GM12864 (cell line): ENCODE results near the gene STK17A.

Experiments used
- DNase-seq: peaks from one replicate; pipeline ENCODE4 v3.0.0-alpha.2; 2011; ENCODE audit warnings: low read depth
- H3K4me3 ChIP-seq: 2 replicates; pipeline ENCODE4 v1.5.1; 2011; ENCODE audit warnings: mild to moderate bottlenecking, low read depth, low read length, control low read depth
- TF ChIP-seq, protein P1 (sequence below): IDR thresholded peaks from 2 replicates; pipeline ENCODE4 v1.5.1; 2011; ENCODE audit warnings: low read depth, mild to moderate bottlenecking, moderate library complexity, low read length, control low read depth, inconsistent platforms; ENCODE audit errors: missing control alignments

Gene STK17A

DNA sequence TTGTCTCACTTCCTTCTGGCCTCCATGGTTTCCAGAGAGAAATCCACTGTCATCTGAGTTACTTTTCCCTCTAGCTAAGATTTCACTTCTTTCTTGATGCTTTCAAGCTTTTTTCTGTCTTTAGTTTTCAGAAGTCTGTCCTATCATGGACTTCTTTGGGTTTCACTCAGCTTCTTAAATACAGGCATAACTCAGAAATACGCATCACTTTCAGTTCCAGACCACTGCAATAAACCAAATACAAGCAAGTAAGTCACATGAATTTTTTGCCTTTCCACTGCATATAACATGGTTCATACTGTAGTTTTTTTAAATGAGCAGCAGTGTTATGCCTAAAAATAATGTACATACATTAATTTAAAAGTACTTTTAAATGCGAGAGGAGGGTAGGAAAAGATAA, 48.7 kb downstream of the STK17A start:
- no peak overlapping the region for H3K4me3 ChIP-seq
- DNase-seq, result no peak
- TF ChIP-seq, protein P1, sequence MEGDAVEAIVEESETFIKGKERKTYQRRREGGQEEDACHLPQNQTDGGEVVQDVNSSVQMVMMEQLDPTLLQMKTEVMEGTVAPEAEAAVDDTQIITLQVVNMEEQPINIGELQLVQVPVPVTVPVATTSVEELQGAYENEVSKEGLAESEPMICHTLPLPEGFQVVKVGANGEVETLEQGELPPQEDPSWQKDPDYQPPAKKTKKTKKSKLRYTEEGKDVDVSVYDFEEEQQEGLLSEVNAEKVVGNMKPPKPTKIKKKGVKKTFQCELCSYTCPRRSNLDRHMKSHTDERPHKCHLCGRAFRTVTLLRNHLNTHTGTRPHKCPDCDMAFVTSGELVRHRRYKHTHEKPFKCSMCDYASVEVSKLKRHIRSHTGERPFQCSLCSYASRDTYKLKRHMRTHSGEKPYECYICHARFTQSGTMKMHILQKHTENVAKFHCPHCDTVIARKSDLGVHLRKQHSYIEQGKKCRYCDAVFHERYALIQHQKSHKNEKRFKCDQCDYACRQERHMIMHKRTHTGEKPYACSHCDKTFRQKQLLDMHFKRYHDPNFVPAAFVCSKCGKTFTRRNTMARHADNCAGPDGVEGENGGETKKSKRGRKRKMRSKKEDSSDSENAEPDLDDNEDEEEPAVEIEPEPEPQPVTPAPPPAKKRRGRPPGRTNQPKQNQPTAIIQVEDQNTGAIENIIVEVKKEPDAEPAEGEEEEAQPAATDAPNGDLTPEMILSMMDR, result no peak

DNA sequence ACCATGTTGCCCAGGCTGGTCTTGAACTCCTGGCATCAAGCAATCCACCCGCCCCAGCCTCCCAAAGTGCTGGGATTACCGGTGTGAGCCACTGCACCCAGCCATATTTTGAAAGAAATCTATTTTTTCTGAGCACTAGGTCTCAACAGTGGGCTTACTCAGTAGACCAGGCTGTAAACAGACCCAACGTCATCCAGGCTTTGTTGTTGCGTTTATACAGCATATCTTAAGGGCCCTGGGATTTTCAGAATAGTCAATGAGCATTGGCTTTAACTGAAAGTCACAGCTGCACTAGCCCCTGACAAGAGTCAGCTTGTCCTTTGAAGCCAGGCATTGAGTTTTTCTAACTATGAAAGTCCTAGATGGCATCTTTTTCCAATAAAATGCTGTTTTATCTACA, 49.8 kb downstream of the STK17A start:
- TF ChIP-seq, protein P1, result no peak
- no peak for DNase-seq
- H3K4me3 ChIP-seq, result no peak overlapping the region

DNA sequence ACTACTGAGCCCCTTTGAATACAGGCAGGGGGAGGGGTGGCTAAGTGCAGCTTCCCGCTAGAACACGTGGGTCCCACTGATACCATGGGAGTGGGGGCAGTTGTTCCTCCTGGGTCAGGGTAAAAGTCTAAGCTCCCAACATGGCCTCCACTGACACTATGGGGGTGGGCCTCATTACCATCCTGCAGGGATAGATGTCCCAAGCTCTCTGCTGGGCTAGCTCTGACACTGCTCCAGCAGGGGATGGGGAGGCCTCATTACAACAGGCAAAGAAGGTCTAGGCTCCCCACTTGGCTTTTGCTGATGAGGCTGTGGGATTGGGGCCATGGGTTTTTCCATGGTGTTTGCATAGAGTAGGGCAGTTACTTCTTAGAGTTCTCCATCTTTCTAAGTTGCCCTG, 51.5 kb downstream of the STK17A start:
- DNase-seq, result no peak
- TF ChIP-seq, protein P1, result no peak
- no peak overlapping the region for H3K4me3 ChIP-seq

DNA sequence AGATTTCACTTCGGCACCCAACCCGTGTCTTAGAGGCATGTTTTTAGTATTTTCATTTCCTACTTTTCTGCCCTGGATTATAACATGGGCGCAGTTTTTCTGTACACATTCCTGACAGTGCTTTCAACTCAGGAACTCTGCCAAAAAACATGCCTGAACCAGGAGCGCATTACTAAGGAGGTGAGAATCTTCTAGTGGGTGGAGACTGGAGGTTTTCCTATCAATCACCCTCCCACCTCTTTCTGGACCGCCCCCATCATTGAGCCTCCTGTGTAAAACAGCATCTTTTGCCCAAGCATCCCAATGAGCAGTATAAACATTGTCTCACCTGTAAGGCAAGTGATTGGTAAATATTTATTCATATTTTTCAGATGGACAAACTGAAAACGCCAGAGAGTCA, 53.2 kb downstream of the STK17A start:
- TF ChIP-seq, protein P1, result no peak
- H3K4me3 ChIP-seq, result no peak overlapping the region
- DNase-seq, result no peak

DNA sequence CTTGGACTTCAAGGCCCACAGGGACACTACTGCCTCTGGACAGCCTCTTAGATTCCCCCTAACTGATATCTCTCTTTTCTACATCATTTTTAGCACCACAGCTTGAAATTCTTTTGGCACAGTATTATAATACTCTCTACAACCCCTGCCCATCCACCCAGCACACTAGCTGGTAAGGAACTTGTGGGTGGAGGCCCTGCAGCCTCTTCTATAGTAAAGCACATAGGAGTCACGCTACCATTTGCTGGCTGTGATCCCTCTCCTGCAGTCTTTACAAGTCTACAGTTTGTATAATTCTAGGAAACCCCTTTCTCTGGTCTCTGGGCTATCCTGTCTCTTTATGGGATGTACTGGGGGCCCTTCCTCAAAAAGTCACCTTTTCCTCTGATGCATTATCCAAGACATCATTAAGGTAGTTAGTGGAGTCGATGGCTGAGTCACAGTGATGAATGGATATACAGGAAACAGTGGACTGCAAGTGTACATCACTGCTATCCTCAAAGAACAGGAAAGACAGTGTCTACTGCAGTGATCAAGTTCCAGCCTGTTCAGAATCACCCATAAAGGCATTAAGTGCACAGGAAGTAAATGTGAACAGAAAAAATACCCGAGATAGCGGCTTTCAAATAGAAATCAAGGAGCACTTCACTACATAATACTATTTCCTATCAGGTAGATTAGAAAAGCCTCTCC, 54.4 kb downstream of the STK17A start:
- DNase-seq, result no peak
- H3K4me3 ChIP-seq, result no peak overlapping the region

DNA sequence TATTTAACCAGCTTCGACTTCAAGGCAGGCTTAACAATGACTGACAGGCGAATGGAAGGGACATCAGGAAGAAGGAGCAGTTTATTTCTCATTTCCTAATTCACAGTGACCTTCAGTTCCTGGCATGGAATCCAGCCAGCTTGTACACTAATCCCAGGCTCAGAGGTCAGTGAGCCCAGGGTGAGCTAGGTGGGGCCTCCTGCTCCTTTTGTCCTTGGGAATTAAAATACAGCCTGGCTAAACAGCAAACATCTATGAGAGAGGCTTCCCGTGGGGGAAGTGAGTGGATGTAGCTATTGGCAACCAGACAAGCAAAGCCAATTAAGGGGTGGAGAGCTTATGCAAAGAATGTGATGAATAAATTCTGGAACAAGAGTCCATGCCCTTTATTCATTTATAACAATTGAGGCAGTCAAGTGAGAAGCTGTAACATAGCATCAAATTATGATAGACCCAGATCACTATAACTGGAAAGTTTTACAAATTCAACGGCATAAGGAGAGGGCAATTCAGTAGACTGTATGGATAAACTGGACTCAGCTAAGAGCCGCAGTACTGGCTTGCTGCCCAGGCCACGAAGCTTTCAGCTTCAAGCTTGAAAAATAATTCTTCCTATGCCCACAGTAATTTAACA, 57.1 kb downstream of the STK17A start:
- no peak overlapping the region for H3K4me3 ChIP-seq
- TF ChIP-seq, protein P1, result no peak
- no peak for DNase-seq

More for the DNA sequence above, 54.4 kb downstream of the STK17A start:
- TF ChIP-seq, protein P1, result no peak

DNA sequence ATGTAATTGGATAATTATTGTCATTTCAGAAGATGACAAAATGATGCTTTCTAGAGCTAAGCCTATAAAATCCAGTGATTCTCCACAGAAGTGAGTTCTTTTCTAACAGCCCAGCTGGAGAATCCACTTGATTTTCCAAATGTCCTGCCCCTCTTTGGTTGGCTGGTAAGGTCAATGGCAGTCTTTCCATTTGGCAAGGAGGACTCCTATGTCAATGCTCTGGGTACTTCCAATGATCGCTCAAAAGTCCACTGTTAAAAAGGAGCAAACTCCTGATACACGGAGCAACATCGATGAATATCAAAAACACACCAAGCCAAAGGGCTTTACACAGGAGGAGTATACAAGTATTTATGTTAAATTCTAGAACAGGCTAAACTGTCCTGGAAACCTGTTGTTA, 57.8 kb downstream of the STK17A start:
- DNase-seq, result no peak
- TF ChIP-seq, protein P1, result no peak

More for the DNA sequence above, 57.8 kb downstream of the STK17A start:
- no peak overlapping the region for H3K4me3 ChIP-seq
